ENCODE results near the gene ABR. TPM values are rescaled to one million over a fixed set of nuclear protein-coding genes. Genes with fewer than 3 reads are reported as not detected.

ABR gene
- total RNA-seq, 1 donor from 2014 or later: 66.7 TPM

GRCh38 chr17:1010086-1010450, 169.7 kb downstream of the ABR start:
- Mint-ChIP-seq H3K4me3 (no peak overlapping the region), H3K4me1 (ENCODE audit: low read depth) (no peaks in the 10 kb centered on the region), H3K9me3 (no peaks in the 10 kb centered on the region), H3K27me3 (ENCODE audit: insufficient read depth) (no peaks in the 10 kb centered on the region), H3K27ac (no peak overlapping the region), H3K36me3 (ENCODE audit: low read depth) (peaks cover 6% of the 10 kb centered on the region)
- intact Hi-C loops (cut with micrococcal nuclease): no loop called here
- DNase-seq (ENCODE audit: low spot score): no peak

GRCh38 chr17:1009229-1010085, 170.3 kb downstream of the ABR start:
- Mint-ChIP-seq H3K4me1 (ENCODE audit: low read depth) (no peaks in the 10 kb centered on the region), H3K27ac (no peak overlapping the region), H3K36me3 (ENCODE audit: low read depth) (peaks cover 8% of the 10 kb centered on the region), H3K27me3 (ENCODE audit: insufficient read depth) (no peaks in the 10 kb centered on the region), H3K4me3 (no peak overlapping the region), H3K9me3 (no peaks in the 10 kb centered on the region)
- DNase-seq (ENCODE audit: low spot score): no peak
- intact Hi-C loops (cut with micrococcal nuclease): no loop called here

GRCh38 chr17:1008008-1008761, 171.6 kb downstream of the ABR start:
- H3K4me3 Mint-ChIP-seq: no peak overlapping the region
- intact Hi-C loops (cut with micrococcal nuclease): no loop called here
- H3K4me1 Mint-ChIP-seq (ENCODE audit: low read depth): no peaks in the 10 kb centered on the region
- H3K27me3 Mint-ChIP-seq (ENCODE audit: insufficient read depth): no peaks in the 10 kb centered on the region
- peaks cover 9% of the 10 kb centered on the region for H3K36me3 Mint-ChIP-seq (ENCODE audit: low read depth)
- DNase-seq (ENCODE audit: low spot score): no peak
- no peak overlapping the region for H3K27ac Mint-ChIP-seq
- H3K9me3 Mint-ChIP-seq: no peaks in the 10 kb centered on the region

- Mint-ChIP-seq H3K4me1 (ENCODE audit: low read depth) (no peaks in the 10 kb centered on the region), H3K27me3 (ENCODE audit: insufficient read depth) (no peaks in the 10 kb centered on the region), H3K9me3 (no peaks in the 10 kb centered on the region), H3K27ac (no peak overlapping the region), H3K36me3 (ENCODE audit: low read depth) (peaks cover 9% of the 10 kb centered on the region), H3K4me3 (no peak overlapping the region)
- intact Hi-C loops (cut with micrococcal nuclease): no loop called here
- DNase-seq (ENCODE audit: low spot score): no peak
These were observed 172.3 kb downstream of the ABR start for GRCh38 chr17:1007310-1008007.

- H3K4me3 Mint-ChIP-seq: no peak overlapping the region
- H3K27me3 Mint-ChIP-seq (ENCODE audit: insufficient read depth): no peaks in the 10 kb centered on the region
- H3K9me3 Mint-ChIP-seq: no peaks in the 10 kb centered on the region
- intact Hi-C loops (cut with micrococcal nuclease): no loop called here
- no peak for DNase-seq (ENCODE audit: low spot score)
- peaks cover 11% of the 10 kb centered on the region for H3K36me3 Mint-ChIP-seq (ENCODE audit: low read depth)
- no peak overlapping the region for H3K27ac Mint-ChIP-seq
- H3K4me1 Mint-ChIP-seq (ENCODE audit: low read depth): no peaks in the 10 kb centered on the region
These were observed 173.7 kb downstream of the ABR start for GRCh38 chr17:1006054-1006453.

GRCh38 chr17:1005361-1005946, 174.3 kb downstream of the ABR start:
- no peak overlapping the region for H3K27ac Mint-ChIP-seq
- peaks cover 3% of the 10 kb centered on the region for H3K4me1 Mint-ChIP-seq (ENCODE audit: low read depth)
- no peaks in the 10 kb centered on the region for H3K9me3 Mint-ChIP-seq
- peaks cover 16% of the 10 kb centered on the region for H3K36me3 Mint-ChIP-seq (ENCODE audit: low read depth)
- no peak for DNase-seq (ENCODE audit: low spot score)
- intact Hi-C loops (cut with micrococcal nuclease): no loop called here
- no peak overlapping the region for H3K4me3 Mint-ChIP-seq
- no peaks in the 10 kb centered on the region for H3K27me3 Mint-ChIP-seq (ENCODE audit: insufficient read depth)

GRCh38 chr17:1004769-1005295, 174.9 kb downstream of the ABR start:
- no peak for DNase-seq (ENCODE audit: low spot score)
- Mint-ChIP-seq H3K27me3 (ENCODE audit: insufficient read depth) (no peaks in the 10 kb centered on the region), H3K36me3 (ENCODE audit: low read depth) (peaks cover 19% of the 10 kb centered on the region), H3K4me1 (ENCODE audit: low read depth) (peaks cover 4% of the 10 kb centered on the region), H3K9me3 (no peaks in the 10 kb centered on the region), H3K4me3 (no peak overlapping the region), H3K27ac (peak overlapping the region; percentile 52)
- intact Hi-C loops (cut with micrococcal nuclease): no loop called here

- intact Hi-C loops (cut with micrococcal nuclease): no loop called here
- Mint-ChIP-seq H3K4me3 (no peak overlapping the region), H3K9me3 (no peaks in the 10 kb centered on the region), H3K36me3 (ENCODE audit: low read depth) (peaks cover 24% of the 10 kb centered on the region), H3K27ac (no peak overlapping the region), H3K4me1 (ENCODE audit: low read depth) (peaks cover 8% of the 10 kb centered on the region), H3K27me3 (ENCODE audit: insufficient read depth) (no peaks in the 10 kb centered on the region)
- no peak for DNase-seq (ENCODE audit: low spot score)
These were observed 175.6 kb downstream of the ABR start for GRCh38 chr17:1003972-1004768.

- Mint-ChIP-seq H3K4me3 (no peak overlapping the region), H3K27ac (no peak overlapping the region), H3K36me3 (ENCODE audit: low read depth) (peaks cover 26% of the 10 kb centered on the region), H3K9me3 (no peaks in the 10 kb centered on the region), H3K27me3 (ENCODE audit: insufficient read depth) (no peaks in the 10 kb centered on the region), H3K4me1 (ENCODE audit: low read depth) (peaks cover 14% of the 10 kb centered on the region)
- DNase-seq (ENCODE audit: low spot score): no peak
- intact Hi-C loops (cut with micrococcal nuclease): no loop called here
These were observed 176.2 kb downstream of the ABR start for GRCh38 chr17:1003633-1003971.

GRCh38 chr17:1002771-1003555, 176.8 kb downstream of the ABR start:
- Mint-ChIP-seq H3K9me3 (no peaks in the 10 kb centered on the region), H3K4me1 (ENCODE audit: low read depth) (peaks cover 20% of the 10 kb centered on the region), H3K36me3 (ENCODE audit: low read depth) (peaks cover 26% of the 10 kb centered on the region), H3K27ac (no peak overlapping the region), H3K27me3 (ENCODE audit: insufficient read depth) (no peaks in the 10 kb centered on the region), H3K4me3 (no peak overlapping the region)
- no peak for DNase-seq (ENCODE audit: low spot score)
- intact Hi-C loops (cut with micrococcal nuclease): no loop called here

- Mint-ChIP-seq H3K27ac (no peak overlapping the region), H3K4me3 (no peak overlapping the region), H3K9me3 (no peaks in the 10 kb centered on the region), H3K36me3 (ENCODE audit: low read depth) (peaks cover 26% of the 10 kb centered on the region), H3K4me1 (ENCODE audit: low read depth) (peaks cover 25% of the 10 kb centered on the region), H3K27me3 (ENCODE audit: insufficient read depth) (no peaks in the 10 kb centered on the region)
- intact Hi-C loops (cut with micrococcal nuclease): no loop called here
- DNase-seq (ENCODE audit: low spot score): no peak
These were observed 177.4 kb downstream of the ABR start for GRCh38 chr17:1002412-1002753.
